ENCODE measurements around the gene ORAI3. TPM values are rescaled to one million over a fixed set of nuclear protein-coding genes. Genes with fewer than 3 reads are reported as not detected.

ORAI3 gene
- total RNA-seq, 2 donors from 2014 or later = 22.4 to 23.0 TPM

DNA sequence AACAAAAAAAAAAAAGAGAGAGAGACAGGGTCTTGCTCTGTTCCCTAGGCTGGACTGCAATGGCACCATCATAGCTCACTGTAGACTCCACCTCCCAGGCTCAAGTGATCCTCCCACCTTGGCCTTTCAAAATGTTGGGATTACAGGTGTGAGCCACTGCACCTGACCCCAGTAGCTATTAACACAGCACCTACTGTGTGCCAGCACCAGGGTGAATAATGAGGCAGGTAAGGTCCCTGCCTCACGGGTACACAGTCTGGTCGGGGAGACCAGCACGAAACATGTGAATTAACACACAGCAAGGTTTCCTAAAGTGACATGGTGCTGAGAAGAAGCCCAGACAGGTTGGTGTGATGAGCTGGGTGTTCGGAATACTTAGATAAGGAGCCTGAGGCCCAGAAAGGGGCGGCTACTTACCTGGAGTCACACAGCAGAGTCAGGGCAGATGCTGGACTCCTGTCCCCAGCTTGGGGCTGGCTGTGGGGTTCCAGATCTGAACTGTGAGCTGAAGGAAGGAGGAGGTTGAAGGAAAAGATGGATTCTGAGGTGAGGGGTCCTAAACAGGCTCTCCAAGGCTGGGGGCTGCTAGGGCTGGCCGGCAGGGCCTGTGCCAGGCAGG is 36.0 kb upstream of the ORAI3 start:
- H3K27me3 ChIP-seq = no peaks in the 10 kb centered on the region
- H3K36me3 ChIP-seq = no peaks in the 10 kb centered on the region
- no peak overlapping the region for H3K4me3 ChIP-seq
- TF ChIP-seq, protein P1, sequence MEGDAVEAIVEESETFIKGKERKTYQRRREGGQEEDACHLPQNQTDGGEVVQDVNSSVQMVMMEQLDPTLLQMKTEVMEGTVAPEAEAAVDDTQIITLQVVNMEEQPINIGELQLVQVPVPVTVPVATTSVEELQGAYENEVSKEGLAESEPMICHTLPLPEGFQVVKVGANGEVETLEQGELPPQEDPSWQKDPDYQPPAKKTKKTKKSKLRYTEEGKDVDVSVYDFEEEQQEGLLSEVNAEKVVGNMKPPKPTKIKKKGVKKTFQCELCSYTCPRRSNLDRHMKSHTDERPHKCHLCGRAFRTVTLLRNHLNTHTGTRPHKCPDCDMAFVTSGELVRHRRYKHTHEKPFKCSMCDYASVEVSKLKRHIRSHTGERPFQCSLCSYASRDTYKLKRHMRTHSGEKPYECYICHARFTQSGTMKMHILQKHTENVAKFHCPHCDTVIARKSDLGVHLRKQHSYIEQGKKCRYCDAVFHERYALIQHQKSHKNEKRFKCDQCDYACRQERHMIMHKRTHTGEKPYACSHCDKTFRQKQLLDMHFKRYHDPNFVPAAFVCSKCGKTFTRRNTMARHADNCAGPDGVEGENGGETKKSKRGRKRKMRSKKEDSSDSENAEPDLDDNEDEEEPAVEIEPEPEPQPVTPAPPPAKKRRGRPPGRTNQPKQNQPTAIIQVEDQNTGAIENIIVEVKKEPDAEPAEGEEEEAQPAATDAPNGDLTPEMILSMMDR (IDR thresholded peaks at IDR 0.05) = no peak
- H3K27ac ChIP-seq = no peak overlapping the region
- H3K4me1 ChIP-seq = no peaks in the 10 kb centered on the region
- no peak for DNase-seq (ENCODE audit: low spot score)
- no peaks in the 10 kb centered on the region for H3K9me3 ChIP-seq

DNA sequence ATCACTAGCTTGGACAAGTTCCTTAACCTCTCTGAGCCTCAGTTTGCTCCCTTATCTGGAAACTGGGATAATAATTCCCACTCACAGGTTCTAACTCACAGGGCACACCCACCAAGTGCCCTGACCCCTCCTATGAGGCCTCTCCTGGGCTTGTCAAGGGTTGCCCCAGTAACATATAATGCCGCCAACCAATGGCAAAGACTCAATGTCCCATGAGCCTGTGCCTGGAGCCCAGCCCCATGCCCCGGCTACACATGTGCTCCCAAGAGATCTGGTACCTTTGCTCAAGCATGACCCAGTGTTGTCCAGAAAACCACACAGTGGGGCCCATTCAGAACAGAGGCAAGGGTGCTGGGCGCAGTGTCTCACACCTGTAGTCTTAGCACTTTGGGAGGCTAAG is 34.0 kb upstream of the ORAI3 start:
- H3K9me3 ChIP-seq = no peaks in the 10 kb centered on the region
- DNase-seq (ENCODE audit: low spot score) = no peak
- no peak overlapping the region for H3K27ac ChIP-seq
- no peak overlapping the region for H3K4me3 ChIP-seq
- H3K4me1 ChIP-seq = no peaks in the 10 kb centered on the region
- H3K27me3 ChIP-seq = no peaks in the 10 kb centered on the region
- H3K36me3 ChIP-seq = no peaks in the 10 kb centered on the region
- TF ChIP-seq, protein P1 (IDR thresholded peaks at IDR 0.05) = no peak

DNA sequence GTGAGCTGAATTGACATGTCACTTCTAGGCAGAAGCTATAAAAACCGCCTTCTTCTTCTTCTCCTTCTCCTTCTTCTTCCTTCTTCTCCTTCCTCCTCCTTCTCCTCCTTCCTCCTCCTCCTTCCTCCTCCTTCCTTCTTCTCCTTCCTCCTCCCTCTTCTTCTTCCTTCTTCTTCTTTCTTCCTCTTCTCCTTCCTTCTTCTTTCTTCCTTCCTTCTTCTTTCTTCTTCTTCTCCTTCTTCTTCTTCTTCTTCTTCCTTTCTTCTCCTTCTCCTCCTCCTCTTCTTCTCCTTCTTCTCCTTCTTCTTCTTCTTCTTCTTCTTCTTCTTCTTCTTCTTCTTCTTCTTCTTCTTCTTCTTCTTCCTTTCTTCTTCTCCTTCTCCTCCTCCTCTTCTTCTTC is 30.3 kb upstream of the ORAI3 start:
- peaks cover 0 to 11% of the 10 kb centered on the region in 2 donors for H3K4me1 ChIP-seq
- no peak overlapping the region for H3K27ac ChIP-seq
- no peaks in the 10 kb centered on the region for H3K36me3 ChIP-seq
- DNase-seq (ENCODE audit: low spot score) = no peak
- H3K4me3 ChIP-seq = no peak overlapping the region
- H3K9me3 ChIP-seq = no peaks in the 10 kb centered on the region
- no peaks in the 10 kb centered on the region for H3K27me3 ChIP-seq
- TF ChIP-seq, protein P1 (IDR thresholded peaks at IDR 0.05) = no peak

DNA sequence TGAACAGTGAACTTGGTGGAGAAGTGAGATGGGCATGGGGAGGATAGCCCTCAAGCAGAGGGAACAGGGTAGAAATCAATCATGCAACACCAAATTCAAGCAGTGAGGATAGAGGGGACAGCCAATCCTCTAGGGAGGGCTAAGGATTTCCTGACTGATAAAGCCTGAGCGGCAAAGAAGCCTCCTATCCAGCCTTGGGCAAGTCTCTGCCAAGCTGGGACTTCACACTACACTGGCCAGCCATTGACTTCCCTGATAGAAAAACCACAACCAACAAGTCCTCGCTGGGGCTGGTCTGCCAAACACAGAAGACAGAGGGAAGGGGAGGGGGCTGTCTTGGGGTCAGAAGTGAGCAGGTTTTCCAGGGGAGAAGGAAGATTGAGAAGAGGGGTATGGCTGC is 28.0 kb upstream of the ORAI3 start:
- TF ChIP-seq, protein P1 (IDR thresholded peaks at IDR 0.05) = no peak
- Histone ChIP-seq H3K4me1 (peaks cover 0 to 29% of the 10 kb centered on the region in 2 donors), H3K27me3 (no peaks in the 10 kb centered on the region), H3K36me3 (no peaks in the 10 kb centered on the region), H3K27ac (no peak overlapping the region), H3K4me3 (no peak overlapping the region), H3K9me3 (no peaks in the 10 kb centered on the region)
- no peak for DNase-seq (ENCODE audit: low spot score)

DNA sequence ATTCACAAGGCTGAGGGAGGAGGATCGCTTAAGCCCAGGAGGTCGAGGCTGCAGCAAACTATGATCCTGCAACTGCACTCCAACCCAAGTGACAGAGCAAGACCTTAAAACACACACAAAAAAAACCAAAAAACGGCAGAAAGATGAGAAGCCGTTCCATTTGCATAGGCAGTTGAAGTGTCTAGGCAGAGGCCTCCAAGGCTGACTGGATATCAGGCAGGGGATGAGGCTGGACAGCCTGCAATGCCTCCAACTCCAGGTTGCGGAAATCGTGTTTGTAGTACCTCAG is 27.5 kb upstream of the ORAI3 start:
- no peak for DNase-seq (ENCODE audit: low spot score)
- H3K27me3 ChIP-seq = no peaks in the 10 kb centered on the region
- H3K4me1 ChIP-seq = peaks cover 0 to 29% of the 10 kb centered on the region in 2 donors
- H3K4me3 ChIP-seq = peak overlapping the region; percentile 35 to 85
- TF ChIP-seq, protein P1 (IDR thresholded peaks at IDR 0.05) = no peak
- no peaks in the 10 kb centered on the region for H3K9me3 ChIP-seq
- H3K36me3 ChIP-seq = no peaks in the 10 kb centered on the region
- H3K27ac ChIP-seq = peak overlapping the region; percentile 94 to 96

DNA sequence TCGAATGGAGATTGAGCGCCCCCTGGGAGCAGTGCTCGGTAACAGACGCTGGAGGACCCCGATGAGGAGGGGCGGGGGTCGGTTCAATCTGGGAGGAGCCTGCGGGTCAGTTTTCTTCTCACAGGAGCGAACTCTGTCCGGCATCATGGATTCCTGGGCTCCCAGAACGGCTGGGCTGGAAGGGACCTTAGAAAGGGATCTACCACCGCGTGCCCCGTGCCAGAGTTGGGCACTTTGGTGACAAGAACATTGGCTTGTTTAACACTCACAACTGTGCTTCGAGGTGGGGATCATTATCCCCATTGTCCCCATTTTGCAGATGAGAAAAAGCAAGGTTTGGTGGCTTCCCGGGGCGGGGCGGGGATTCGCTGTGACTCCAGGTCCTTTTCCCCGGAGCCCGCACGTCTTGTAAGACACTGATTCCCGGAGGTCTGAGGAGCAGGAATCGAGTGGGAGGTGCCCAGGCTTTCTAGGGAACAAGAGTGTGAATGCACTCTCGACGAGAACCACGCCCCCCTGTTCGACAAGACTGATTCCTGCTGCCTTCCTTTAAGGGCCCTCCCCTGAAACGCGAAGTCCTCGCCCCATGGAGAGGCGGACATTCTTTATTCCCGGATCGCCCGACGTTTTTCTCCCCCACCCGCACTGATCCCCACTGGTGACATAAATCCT is 27.0 kb upstream of the ORAI3 start:
- Histone ChIP-seq H3K27ac (peak overlapping the region; percentile 94 to 96), H3K9me3 (no peaks in the 10 kb centered on the region), H3K4me3 (peak overlapping the region; percentile 35 to 85), H3K36me3 (no peaks in the 10 kb centered on the region), H3K27me3 (no peaks in the 10 kb centered on the region), H3K4me1 (peaks cover 0 to 29% of the 10 kb centered on the region in 2 donors)
- TF ChIP-seq, protein P1 (IDR thresholded peaks at IDR 0.05) = peak; percentile 81 to 93
- peak; percentile 91 for DNase-seq (ENCODE audit: low spot score)

Measured in right atrium auricular region (tissue), 2 donors.